Esophagus (tissue), 2 donors: ENCODE data around the gene NLRP5. TPM values are rescaled to one million over a fixed set of nuclear protein-coding genes. Genes with fewer than 3 reads are reported as not detected.

ENCODE experiments used
- H3K27ac ChIP-seq, 2 donors: one replicate each; pipeline ENCODE4 v1.5.1; 2013; ENCODE audit warnings: low read depth in 2 of 2, mild to moderate bottlenecking in 2 of 2, inconsistent platforms in 1 of 2, low read length in 1 of 2, moderate library complexity in 1 of 2
- H3K27me3 ChIP-seq, 2 donors: one replicate each; pipeline ENCODE4 v1.6.1; 2013; ENCODE audit warnings: low read length in 2 of 2, control low read depth in 1 of 2, mild to moderate bottlenecking in 1 of 2; ENCODE audit not compliant: insufficient read depth in 2 of 2, control insufficient read depth in 1 of 2
- H3K36me3 ChIP-seq, 2 donors: one replicate each; pipeline ENCODE4 v1.6.1; 2013; ENCODE audit warnings: low read length in 1 of 2; ENCODE audit not compliant: control insufficient read depth in 2 of 2, insufficient read depth in 2 of 2
- H3K4me1 ChIP-seq, 2 donors: one replicate each; pipeline ENCODE4 v1.6.1; 2013; ENCODE audit warnings: low read length in 1 of 2; ENCODE audit not compliant: control insufficient read depth in 2 of 2, insufficient read depth in 2 of 2
- H3K4me3 ChIP-seq, 2 donors: one replicate each; pipeline ENCODE4 v1.5.1; 2013; ENCODE audit warnings: low read length in 2 of 2, mild to moderate bottlenecking in 2 of 2, low read depth in 1 of 2, moderate library complexity in 1 of 2
- H3K9me3 ChIP-seq, 2 donors: one replicate each; pipeline ENCODE4 v1.6.1; 2013; ENCODE audit warnings: mild to moderate bottlenecking in 2 of 2, low read depth in 1 of 2, low read length in 1 of 2, moderate library complexity in 1 of 2; ENCODE audit not compliant: control insufficient read depth in 2 of 2, insufficient read depth in 1 of 2
- WGBS, 2 donors: extraction: QIAGEN DNeasy Blood & Tissue Kit; methylation state at CpG; one replicate each; pipeline ENCODE4 v1.1.7; 2013; 5-methylcytosine and 5-hydroxymethylcytosine counted together
- polyA plus RNA-seq, 2 donors: library from polyadenylated mRNA; stranded (reverse); fragments of 200-250 nt; gene quantifications; one replicate each; pipeline ENCODE4 v1.2.3, GENCODE V29; 2013
- donor health status: healthy with polysubstance abuse.
- donor health status: Bipolar disorder and iron deficiency.

Gene NLRP5
- polyA plus RNA-seq, 2 donors, result not detected

DNA sequence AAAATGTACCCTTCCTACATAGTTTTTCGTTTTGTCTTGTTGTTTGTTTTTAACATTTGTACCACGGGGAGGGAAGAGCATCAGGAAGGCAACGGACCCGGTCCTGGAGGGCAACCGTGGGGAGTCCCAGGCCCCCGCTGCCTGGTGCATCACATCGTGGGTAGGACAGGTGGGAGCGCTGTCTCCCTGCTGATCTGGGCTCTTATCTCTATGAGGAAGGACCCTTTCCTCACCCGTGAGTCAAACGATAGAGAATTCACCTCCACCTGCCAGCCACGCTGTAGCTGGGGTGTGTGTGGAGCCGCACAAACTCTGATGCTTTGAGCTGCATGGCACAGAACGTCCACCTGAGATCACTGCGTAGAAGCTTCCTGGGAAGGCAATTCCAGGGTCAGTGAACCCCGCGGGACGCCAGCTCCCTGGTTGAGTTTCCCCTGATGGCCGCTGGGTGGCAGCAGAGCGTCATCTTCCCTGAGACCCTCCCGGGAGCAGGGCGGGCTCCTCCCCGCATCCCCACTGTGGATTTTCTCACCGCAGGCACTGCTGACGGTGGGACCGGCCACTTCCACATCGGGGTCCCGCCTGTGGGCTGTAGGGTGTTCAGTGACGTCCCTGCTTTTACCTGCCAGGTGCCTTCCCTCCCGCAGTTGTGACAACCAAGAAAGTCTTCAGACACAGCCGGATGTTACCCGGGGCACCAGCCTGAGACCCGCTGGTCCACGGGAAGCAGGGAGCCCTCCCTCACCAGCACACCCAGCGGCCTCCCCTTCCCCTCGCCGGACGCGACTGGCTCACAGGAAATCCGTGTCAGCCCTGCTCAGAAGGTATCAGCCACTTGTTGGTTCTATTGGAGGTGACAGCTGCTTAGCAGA lies 79.8 kb downstream of the NLRP5 start:
- WGBS, 2 donors, result 3 to 5% methylated on average over 39 of the region's 39 CpGs
- H3K27me3 ChIP-seq, result no peaks in the 10 kb centered on the region
- H3K27ac ChIP-seq, result no peak overlapping the region
- H3K36me3 ChIP-seq, result no peaks in the 10 kb centered on the region
- H3K9me3 ChIP-seq, result peaks cover 3 to 5% of the 10 kb centered on the region in 2 donors
- H3K4me3 ChIP-seq, result no peak overlapping the region
- H3K4me1 ChIP-seq, result no peaks in the 10 kb centered on the region

DNA sequence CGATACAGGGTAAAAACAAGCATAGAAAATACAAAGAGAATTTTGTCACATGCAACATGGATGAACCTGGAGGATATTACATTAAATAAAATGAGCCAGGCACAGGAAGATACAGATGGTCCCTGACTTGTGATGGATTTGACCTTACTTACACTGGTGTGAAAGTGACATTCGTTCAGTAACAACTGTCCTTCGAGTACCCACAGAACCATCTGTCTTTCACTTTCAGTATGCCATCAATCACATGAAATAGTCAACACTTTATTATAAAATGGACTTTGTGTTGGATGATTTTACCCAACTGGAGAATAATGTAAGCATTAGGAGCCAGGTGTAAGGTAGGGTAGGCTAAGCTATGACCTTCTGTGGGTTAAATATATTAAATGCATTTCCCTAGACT lies 83.1 kb downstream of the NLRP5 start:
- 39 to 69% methylated on average over 3 of the region's 3 CpGs for WGBS, 2 donors
- Histone ChIP-seq H3K36me3 (no peaks in the 10 kb centered on the region), H3K27ac (no peak overlapping the region), H3K4me3 (no peak overlapping the region), H3K4me1 (no peaks in the 10 kb centered on the region), H3K9me3 (peaks cover 3 to 4% of the 10 kb centered on the region in 2 donors), H3K27me3 (no peaks in the 10 kb centered on the region)

- H3K36me3 ChIP-seq, result no peaks in the 10 kb centered on the region
- H3K9me3 ChIP-seq, result peaks cover 0 to 3% of the 10 kb centered on the region in 2 donors
- no peaks in the 10 kb centered on the region for H3K4me1 ChIP-seq
- H3K27ac ChIP-seq, result no peak overlapping the region
- WGBS, 2 donors, result 59 to 64% methylated on average over 4 of the region's 4 CpGs
- H3K4me3 ChIP-seq, result no peak overlapping the region
- no peaks in the 10 kb centered on the region for H3K27me3 ChIP-seq
Observed at GRCh38 chr19:56071151-56071550, 84.6 kb downstream of the NLRP5 start.

GRCh38 chr19:56076498-56076897 lies 89.9 kb downstream of the NLRP5 start:
- Histone ChIP-seq H3K36me3 (no peaks in the 10 kb centered on the region), H3K4me3 (no peak overlapping the region), H3K27me3 (no peaks in the 10 kb centered on the region), H3K4me1 (peaks cover 5 to 9% of the 10 kb centered on the region in 2 donors), H3K27ac (no peak overlapping the region), H3K9me3 (no peaks in the 10 kb centered on the region)
- WGBS, 2 donors, result 7 to 11% methylated on average over 5 of the region's 5 CpGs

GRCh38 chr19:56079609-56080008 lies 93.0 kb downstream of the NLRP5 start:
- Histone ChIP-seq H3K36me3 (no peaks in the 10 kb centered on the region), H3K27me3 (no peaks in the 10 kb centered on the region), H3K4me3 (no peak overlapping the region), H3K27ac (no peak overlapping the region), H3K9me3 (no peaks in the 10 kb centered on the region), H3K4me1 (peaks cover 5 to 9% of the 10 kb centered on the region in 2 donors)
- 58 to 63% methylated on average over 7 of the region's 7 CpGs for WGBS, 2 donors

GRCh38 chr19:56080669-56081401 lies 94.3 kb downstream of the NLRP5 start:
- peaks cover 5 to 9% of the 10 kb centered on the region in 2 donors for H3K4me1 ChIP-seq
- H3K36me3 ChIP-seq, result peaks cover 0 to 6% of the 10 kb centered on the region in 2 donors
- no peaks in the 10 kb centered on the region for H3K9me3 ChIP-seq
- H3K4me3 ChIP-seq, result peak overlapping the region; percentile 24 to 33
- no peaks in the 10 kb centered on the region for H3K27me3 ChIP-seq
- WGBS, 2 donors, result 4 to 7% methylated on average over 32 to 36 of the region's 36 CpGs
- H3K27ac ChIP-seq, result no peak overlapping the region

DNA sequence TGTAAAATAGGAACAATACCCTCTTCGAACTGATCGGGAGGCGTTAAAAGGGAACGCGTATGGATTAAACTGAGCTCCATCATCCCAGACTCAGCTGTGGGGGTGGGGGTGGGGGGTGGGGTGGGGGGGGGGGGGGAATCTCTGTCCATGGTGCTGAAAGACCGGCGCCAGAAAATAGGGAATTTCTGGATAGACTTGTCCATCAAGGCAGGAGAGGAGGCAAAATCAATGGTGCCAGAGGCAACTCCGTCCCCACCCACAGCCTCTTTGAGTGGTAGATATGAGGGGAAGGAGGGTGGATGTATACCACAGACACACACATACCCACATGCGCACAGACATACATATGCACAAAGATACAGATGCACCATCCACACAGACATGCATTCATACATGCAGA lies 97.1 kb downstream of the NLRP5 start:
- no peaks in the 10 kb centered on the region for H3K9me3 ChIP-seq
- H3K36me3 ChIP-seq, result peaks cover 0 to 19% of the 10 kb centered on the region in 2 donors
- peaks cover 5 to 9% of the 10 kb centered on the region in 2 donors for H3K4me1 ChIP-seq
- no peak overlapping the region for H3K27ac ChIP-seq
- WGBS, 2 donors, result 51 to 71% methylated on average over 9 of the region's 9 CpGs
- H3K4me3 ChIP-seq, result no peak overlapping the region
- H3K27me3 ChIP-seq, result no peaks in the 10 kb centered on the region

GRCh38 chr19:56084835-56085536 lies 98.4 kb downstream of the NLRP5 start:
- Histone ChIP-seq H3K27me3 (no peaks in the 10 kb centered on the region), H3K36me3 (peaks cover 0 to 20% of the 10 kb centered on the region in 2 donors), H3K4me1 (peaks cover 5 to 9% of the 10 kb centered on the region in 2 donors), H3K4me3 (no peak overlapping the region), H3K9me3 (no peaks in the 10 kb centered on the region), H3K27ac (no peak overlapping the region)
- 69 to 73% methylated on average over 18 of the region's 18 CpGs for WGBS, 2 donors

- Histone ChIP-seq H3K9me3 (no peaks in the 10 kb centered on the region), H3K27me3 (no peaks in the 10 kb centered on the region), H3K4me1 (peaks cover 4 to 8% of the 10 kb centered on the region in 2 donors), H3K36me3 (peaks cover 0 to 20% of the 10 kb centered on the region in 2 donors), H3K27ac (no peak overlapping the region), H3K4me3 (no peak overlapping the region)
- 85 to 90% methylated on average over 10 of the region's 10 CpGs for WGBS, 2 donors
Observed at GRCh38 chr19:56085571-56086275, 99.1 kb downstream of the NLRP5 start.
